HG02759 (cell line): ENCODE measurements around the gene MGAT4B.

ENCODE experiments used
- ATAC-seq: cut with Tn5 transposase; IDR thresholded peaks from one replicate; pipeline ENCODE4 v1.9.1; 2021; ENCODE audit warnings: mild to moderate bottlenecking, moderate library complexity; ENCODE audit not compliant: unreplicated experiment

Gene MGAT4B

GRCh38 chr5:179827680-179828079 lies 21.0 kb upstream of the MGAT4B start:
- ATAC-seq = no peak

- ATAC-seq = no peak
Measured at GRCh38 chr5:179825655-179826182, 19.1 kb upstream of the MGAT4B start.

GRCh38 chr5:179824745-179825112 lies 18.1 kb upstream of the MGAT4B start:
- no peak for ATAC-seq

GRCh38 chr5:179823937-179824744 lies 17.5 kb upstream of the MGAT4B start:
- no peak for ATAC-seq

GRCh38 chr5:179822444-179822990 lies 15.9 kb upstream of the MGAT4B start:
- no peak for ATAC-seq

- no peak for ATAC-seq
Measured at GRCh38 chr5:179822059-179822432, 15.4 kb upstream of the MGAT4B start.

- ATAC-seq = peak; percentile 43
Measured at GRCh38 chr5:179821298-179822058, 14.8 kb upstream of the MGAT4B start.

GRCh38 chr5:179820483-179821297 lies 14.0 kb upstream of the MGAT4B start, which contains the start of gene SQSTM1:
Gene SQSTM1, plus strand, starts transcription at chr5:179820905. Its CDS starts 32 bp downstream, at chr5:179820937.
- ATAC-seq = peak; percentile 43

GRCh38 chr5:179820127-179820482 lies 13.4 kb upstream of the MGAT4B start:
- no peak for ATAC-seq

GRCh38 chr5:179819296-179820126 lies 12.8 kb upstream of the MGAT4B start:
- peak; percentile 23 for ATAC-seq

- peak; percentile 70 for ATAC-seq
Measured at GRCh38 chr5:179818746-179819295, 12.2 kb upstream of the MGAT4B start.

- ATAC-seq = no peak
Measured at GRCh38 chr5:179817890-179818745, 11.5 kb upstream of the MGAT4B start.

- no peak for ATAC-seq
Measured at GRCh38 chr5:179817470-179817840, 10.8 kb upstream of the MGAT4B start.

GRCh38 chr5:179816796-179817469 lies 10.3 kb upstream of the MGAT4B start:
- ATAC-seq = no peak

GRCh38 chr5:179816401-179816795 lies 9.7 kb upstream of the MGAT4B start:
- no peak for ATAC-seq

- no peak for ATAC-seq
Measured at GRCh38 chr5:179815491-179816249, 9.0 kb upstream of the MGAT4B start.

GRCh38 chr5:179814090-179814489 lies 7.4 kb upstream of the MGAT4B start:
- no peak for ATAC-seq
